NCI-H1436 (cell line): ENCODE data around the gene MACF1.
"Not testable (repeated sequence)": the region's sequence is repeated elsewhere in the genome, so short reads cannot be mapped to it uniquely, and the experiment has no call there.

Experiments
- DNase-seq: peaks from one replicate; lab custom pipeline; 2025; lab: John Stamatoyannopoulos, UW

The MACF1 gene

GRCh38 chr1:39181311-39181710 lies 23.2 kb upstream of the MACF1 start:
- no peak for DNase-seq

- no peak for DNase-seq
These were observed 21.7 kb upstream of the MACF1 start for GRCh38 chr1:39182804-39183203.

GRCh38 chr1:39183503-39184353 lies 20.8 kb upstream of the MACF1 start:
- peak; percentile 59 for DNase-seq

- no peak for DNase-seq
These were observed 20.1 kb upstream of the MACF1 start for GRCh38 chr1:39184354-39184818.

- DNase-seq, result no peak
These were observed 17.0 kb upstream of the MACF1 start for GRCh38 chr1:39187275-39188046.

GRCh38 chr1:39189592-39190041 lies 14.9 kb upstream of the MACF1 start:
- DNase-seq, result no peak

- no peak for DNase-seq
These were observed 14.4 kb upstream of the MACF1 start for GRCh38 chr1:39190096-39190495.

- no peak for DNase-seq
These were observed 10.0 kb upstream of the MACF1 start for GRCh38 chr1:39194398-39195051.

- DNase-seq, result no peak
These were observed 9.1 kb upstream of the MACF1 start for GRCh38 chr1:39195166-39196111.

GRCh38 chr1:39196244-39197215 lies 8.0 kb upstream of the MACF1 start:
- no peak for DNase-seq

GRCh38 chr1:39199593-39199992 lies 4.9 kb upstream of the MACF1 start:
- DNase-seq, result no peak

GRCh38 chr1:39205102-39205780 lies 746 bp downstream of the MACF1 start:
- no peak for DNase-seq

- DNase-seq, result no peak
These were observed 1.4 kb downstream of the MACF1 start for GRCh38 chr1:39205781-39206464.

- DNase-seq, result not testable (repeated sequence)
These were observed 3.9 kb downstream of the MACF1 start for GRCh38 chr1:39208360-39208759.

GRCh38 chr1:39210649-39211048 lies 6.2 kb downstream of the MACF1 start:
- DNase-seq, result no peak

GRCh38 chr1:39212499-39212898 lies 8.0 kb downstream of the MACF1 start:
- DNase-seq, result no peak

GRCh38 chr1:39213511-39214002 lies 9.1 kb downstream of the MACF1 start:
- no peak for DNase-seq

- DNase-seq, result no peak
These were observed 9.7 kb downstream of the MACF1 start for GRCh38 chr1:39214021-39214713.
